Measurements from ENCODE around the gene POU6F1. TPM values are rescaled to one million over a fixed set of nuclear protein-coding genes. Genes with fewer than 3 reads are reported as not detected.

The POU6F1 gene
- total and polyA plus RNA-seq, 9 donors = 4.6 to 10.3 (median 7.6) TPM

DNA sequence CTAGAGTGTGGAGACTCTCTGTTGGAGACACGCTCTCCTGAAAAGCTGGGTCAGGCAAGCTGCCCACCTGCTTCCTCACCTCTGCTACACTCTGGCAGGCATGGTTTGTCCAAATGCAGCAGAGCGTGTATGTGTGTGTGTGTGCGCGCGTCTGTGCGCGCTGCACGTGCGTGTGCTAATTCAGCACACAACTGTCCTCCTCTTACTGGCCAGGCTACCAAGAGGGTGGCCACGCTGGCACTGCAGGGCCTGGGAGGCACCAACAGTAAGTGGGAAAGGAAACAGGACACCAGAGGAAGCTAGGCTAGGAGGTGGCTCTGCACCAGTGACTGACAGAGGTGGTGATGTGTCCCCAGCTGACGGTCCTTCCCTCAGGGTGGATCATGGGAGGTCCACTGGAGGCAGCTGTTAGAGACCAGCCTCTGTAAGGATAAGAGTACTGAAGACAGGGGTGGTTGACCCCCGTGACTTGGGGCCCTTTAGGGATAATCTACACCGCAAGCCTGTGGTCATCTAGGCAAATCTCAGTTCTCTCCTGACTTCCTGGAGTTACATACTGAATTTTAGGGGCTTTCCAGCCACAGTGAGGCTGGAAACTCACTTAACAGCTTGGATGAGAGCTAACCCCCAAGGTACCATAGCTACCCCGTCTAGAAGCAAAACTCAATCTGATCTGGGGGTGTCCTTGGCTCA is 29.4 kb downstream of the POU6F1 start:
- DNase-seq = peak; percentile 42
- Histone ChIP-seq H3K4me3 (ENCODE audit: low read length) (no peak overlapping the region), H3K36me3 (ENCODE audit: control insufficient read depth, insufficient read depth, low read length) (peaks cover 22% of the 10 kb centered on the region), H3K4me1 (ENCODE audit: control insufficient read depth, insufficient read depth, low read length) (peaks cover 50% of the 10 kb centered on the region), H3K27ac (ENCODE audit: low read length) (peak overlapping the region; percentile 74), H3K9me3 (replicated peaks; ENCODE audit: control insufficient read depth, low read depth, low read length) (no peaks in the 10 kb centered on the region), H3K27me3 (ENCODE audit: control insufficient read depth, insufficient read depth, low read length) (no peaks in the 10 kb centered on the region)
- 71% methylated on average over 13 of the region's 14 CpGs for WGBS (ENCODE audit: insufficient coverage)

GRCh38 chr12:51187370-51187987 is 30.4 kb downstream of the POU6F1 start:
- peak; percentile 50 for DNase-seq
- Histone ChIP-seq H3K4me1 (ENCODE audit: control insufficient read depth, insufficient read depth, low read length) (peaks cover 56% of the 10 kb centered on the region), H3K36me3 (ENCODE audit: control insufficient read depth, insufficient read depth, low read length) (peaks cover 22% of the 10 kb centered on the region), H3K4me3 (ENCODE audit: low read length) (no peak overlapping the region), H3K9me3 (replicated peaks; ENCODE audit: control insufficient read depth, low read depth, low read length) (no peaks in the 10 kb centered on the region), H3K27ac (ENCODE audit: low read length) (peak overlapping the region; percentile 74), H3K27me3 (ENCODE audit: control insufficient read depth, insufficient read depth, low read length) (no peaks in the 10 kb centered on the region)
- 46% methylated on average over 4 of the region's 5 CpGs for WGBS (ENCODE audit: insufficient coverage)

DNA sequence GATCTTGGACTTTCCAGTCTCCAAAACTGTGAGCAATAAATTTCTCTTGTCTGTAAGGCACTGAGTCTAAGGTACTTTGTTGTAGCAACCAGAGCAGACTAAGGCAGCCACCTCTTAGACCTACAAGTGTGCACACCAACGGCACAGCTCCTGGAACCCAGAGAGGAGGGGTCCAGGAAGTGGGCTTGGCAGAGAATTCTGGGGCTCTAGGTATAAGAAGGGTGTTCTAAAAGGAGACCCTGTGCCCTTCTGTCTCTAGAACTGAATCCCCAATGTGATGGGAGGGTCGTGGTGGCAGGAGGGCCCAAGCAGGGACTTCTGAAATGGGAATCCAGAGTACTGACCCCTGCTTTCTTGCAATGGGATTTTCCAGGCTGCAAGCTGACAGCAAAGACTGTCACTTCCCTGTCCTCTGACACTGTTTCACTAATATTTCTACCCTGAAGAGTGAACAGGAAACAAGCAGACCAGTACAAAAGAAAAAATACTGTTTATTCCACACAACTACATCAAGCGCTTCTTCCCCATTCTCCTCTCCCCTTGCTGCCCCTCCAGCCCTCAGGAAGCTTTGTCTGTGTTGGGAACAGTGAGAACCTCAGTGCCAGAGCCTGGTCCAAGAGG is 31.3 kb downstream of the POU6F1 start:
- Histone ChIP-seq H3K27me3 (ENCODE audit: control insufficient read depth, insufficient read depth, low read length) (no peaks in the 10 kb centered on the region), H3K4me1 (ENCODE audit: control insufficient read depth, insufficient read depth, low read length) (peaks cover 53% of the 10 kb centered on the region), H3K9me3 (replicated peaks; ENCODE audit: control insufficient read depth, low read depth, low read length) (no peaks in the 10 kb centered on the region), H3K27ac (ENCODE audit: low read length) (peak overlapping the region; percentile 69), H3K4me3 (ENCODE audit: low read length) (no peak overlapping the region), H3K36me3 (ENCODE audit: control insufficient read depth, insufficient read depth, low read length) (peaks cover 14% of the 10 kb centered on the region)
- WGBS (ENCODE audit: insufficient coverage) = 50% methylated on average over 1 of the region's 3 CpGs
- DNase-seq = peak; percentile 20

- WGBS (ENCODE audit: insufficient coverage) = 84% methylated on average over 3 of the region's 6 CpGs
- Histone ChIP-seq H3K27ac (ENCODE audit: low read length) (peak overlapping the region; percentile 87), H3K4me3 (ENCODE audit: low read length) (no peak overlapping the region), H3K9me3 (replicated peaks; ENCODE audit: control insufficient read depth, low read depth, low read length) (no peaks in the 10 kb centered on the region), H3K36me3 (ENCODE audit: control insufficient read depth, insufficient read depth, low read length) (peaks cover 4% of the 10 kb centered on the region), H3K4me1 (ENCODE audit: control insufficient read depth, insufficient read depth, low read length) (peaks cover 50% of the 10 kb centered on the region), H3K27me3 (ENCODE audit: control insufficient read depth, insufficient read depth, low read length) (no peaks in the 10 kb centered on the region)
- no peak for DNase-seq
Measured at GRCh38 chr12:51185171-51185717, 32.6 kb downstream of the POU6F1 start.

- Histone ChIP-seq H3K4me1 (ENCODE audit: control insufficient read depth, insufficient read depth, low read length) (peaks cover 42% of the 10 kb centered on the region), H3K4me3 (ENCODE audit: low read length) (no peak overlapping the region), H3K9me3 (replicated peaks; ENCODE audit: control insufficient read depth, low read depth, low read length) (no peaks in the 10 kb centered on the region), H3K36me3 (ENCODE audit: control insufficient read depth, insufficient read depth, low read length) (no peaks in the 10 kb centered on the region), H3K27me3 (ENCODE audit: control insufficient read depth, insufficient read depth, low read length) (no peaks in the 10 kb centered on the region), H3K27ac (ENCODE audit: low read length) (peak overlapping the region; percentile 87)
- peak; percentile 93 for DNase-seq
- WGBS (ENCODE audit: insufficient coverage) = no CpG with 5 or more reads among the region's 3 CpGs
Measured at GRCh38 chr12:51183816-51184215, 34.0 kb downstream of the POU6F1 start.

DNA sequence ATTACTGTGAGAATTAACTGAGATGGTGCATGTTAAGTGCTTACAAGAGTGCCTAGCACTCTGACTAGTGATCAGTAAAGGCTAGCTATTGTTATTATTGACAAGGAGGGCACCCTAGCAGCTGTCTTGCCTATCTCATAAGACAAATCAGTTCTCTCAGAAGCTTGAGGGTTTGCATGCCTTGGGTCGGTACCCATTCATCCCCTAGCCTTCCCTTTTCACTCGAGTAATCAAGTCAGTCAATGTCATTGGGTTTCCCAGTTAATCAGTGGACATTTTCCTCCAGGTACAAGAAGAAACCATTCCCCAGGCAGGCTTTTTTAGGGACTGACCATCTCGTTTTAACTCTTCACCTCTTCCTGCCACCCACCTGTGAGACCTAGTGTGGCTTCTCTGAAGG is 34.5 kb downstream of the POU6F1 start:
- no peak for DNase-seq
- WGBS (ENCODE audit: insufficient coverage) = 78% methylated on average over 2 of the region's 3 CpGs
- Histone ChIP-seq H3K36me3 (ENCODE audit: control insufficient read depth, insufficient read depth, low read length) (no peaks in the 10 kb centered on the region), H3K4me3 (ENCODE audit: low read length) (no peak overlapping the region), H3K4me1 (ENCODE audit: control insufficient read depth, insufficient read depth, low read length) (peaks cover 38% of the 10 kb centered on the region), H3K27me3 (ENCODE audit: control insufficient read depth, insufficient read depth, low read length) (no peaks in the 10 kb centered on the region), H3K27ac (ENCODE audit: low read length) (peak overlapping the region; percentile 76), H3K9me3 (replicated peaks; ENCODE audit: control insufficient read depth, low read depth, low read length) (no peaks in the 10 kb centered on the region)

GRCh38 chr12:51181558-51181957 is 36.3 kb downstream of the POU6F1 start:
- no peaks in the 10 kb centered on the region for H3K27me3 ChIP-seq (ENCODE audit: control insufficient read depth, insufficient read depth, low read length)
- no peaks in the 10 kb centered on the region for H3K9me3 ChIP-seq (replicated peaks; ENCODE audit: control insufficient read depth, low read depth, low read length)
- no peak overlapping the region for H3K4me3 ChIP-seq (ENCODE audit: low read length)
- DNase-seq = no peak
- H3K4me1 ChIP-seq (ENCODE audit: control insufficient read depth, insufficient read depth, low read length) = peaks cover 27% of the 10 kb centered on the region
- no peak overlapping the region for H3K27ac ChIP-seq (ENCODE audit: low read length)
- no peaks in the 10 kb centered on the region for H3K36me3 ChIP-seq (ENCODE audit: control insufficient read depth, insufficient read depth, low read length)
- no CpG with 5 or more reads among the region's 5 CpGs for WGBS (ENCODE audit: insufficient coverage)

GRCh38 chr12:51177897-51178296 is 40.0 kb downstream of the POU6F1 start:
- DNase-seq = no peak
- H3K4me1 ChIP-seq (ENCODE audit: control insufficient read depth, insufficient read depth, low read length) = peaks cover 3% of the 10 kb centered on the region
- H3K27me3 ChIP-seq (ENCODE audit: control insufficient read depth, insufficient read depth, low read length) = no peaks in the 10 kb centered on the region
- WGBS (ENCODE audit: insufficient coverage) = 100% methylated on average over 1 of the region's 2 CpGs
- no peak overlapping the region for H3K27ac ChIP-seq (ENCODE audit: low read length)
- H3K9me3 ChIP-seq (replicated peaks; ENCODE audit: control insufficient read depth, low read depth, low read length) = no peaks in the 10 kb centered on the region
- no peak overlapping the region for H3K4me3 ChIP-seq (ENCODE audit: low read length)
- no peaks in the 10 kb centered on the region for H3K36me3 ChIP-seq (ENCODE audit: control insufficient read depth, insufficient read depth, low read length)

DNA sequence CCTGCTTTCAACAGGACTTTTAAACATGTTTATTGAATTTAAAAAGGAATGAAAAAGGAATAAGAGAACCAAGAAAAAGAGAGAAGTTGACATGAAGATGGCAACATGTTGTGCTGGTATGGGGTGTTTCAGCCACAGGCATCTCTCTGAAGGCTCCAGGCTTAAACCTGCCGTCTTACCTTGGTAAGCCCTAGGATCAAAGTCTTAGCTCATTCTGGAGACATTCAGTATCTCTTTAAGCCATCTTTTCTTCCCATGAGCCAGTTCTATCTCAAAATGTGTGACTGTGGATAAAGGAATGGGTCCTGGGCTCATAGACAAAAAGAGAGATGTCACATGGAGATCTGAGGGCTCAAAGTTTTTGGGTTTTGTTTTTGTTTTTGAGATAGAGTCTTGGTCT is 43.4 kb downstream of the POU6F1 start:
- WGBS (ENCODE audit: insufficient coverage) = no CpG with 5 or more reads among the region's 1 CpG
- DNase-seq = no peak
- Histone ChIP-seq H3K36me3 (ENCODE audit: control insufficient read depth, insufficient read depth, low read length) (no peaks in the 10 kb centered on the region), H3K27ac (ENCODE audit: low read length) (no peak overlapping the region), H3K4me3 (ENCODE audit: low read length) (no peak overlapping the region), H3K4me1 (ENCODE audit: control insufficient read depth, insufficient read depth, low read length) (peaks cover 10% of the 10 kb centered on the region), H3K27me3 (ENCODE audit: control insufficient read depth, insufficient read depth, low read length) (no peaks in the 10 kb centered on the region), H3K9me3 (replicated peaks; ENCODE audit: control insufficient read depth, low read depth, low read length) (no peaks in the 10 kb centered on the region)

Measured in muscle of leg (tissue), 11 donors.